HG03460 (cell line): ENCODE data around the gene STXBP1.

Experiments used
- ATAC-seq: cut with Tn5 transposase; IDR thresholded peaks from one replicate; pipeline ENCODE4 v1.9.1; 2021; ENCODE audit not compliant: unreplicated experiment

The STXBP1 gene

GRCh38 chr9:127689329-127690000, 77.4 kb downstream of the STXBP1 start:
- no peak for ATAC-seq

GRCh38 chr9:127690735-127691134, 78.7 kb downstream of the STXBP1 start:
- ATAC-seq: no peak

- no peak for ATAC-seq
These were observed 80.0 kb downstream of the STXBP1 start for GRCh38 chr9:127692071-127692470.

- ATAC-seq: no peak
These were observed 81.1 kb downstream of the STXBP1 start for GRCh38 chr9:127693143-127693542.

GRCh38 chr9:127693697-127694096, 81.6 kb downstream of the STXBP1 start:
- no peak for ATAC-seq

- no peak for ATAC-seq
These were observed 83.0 kb downstream of the STXBP1 start for GRCh38 chr9:127694890-127695720.

GRCh38 chr9:127697575-127697974, 85.5 kb downstream of the STXBP1 start:
- no peak for ATAC-seq

- no peak for ATAC-seq
These were observed 86.3 kb downstream of the STXBP1 start for GRCh38 chr9:127698386-127698785.

GRCh38 chr9:127698985-127699670, 87.1 kb downstream of the STXBP1 start:
- peak; percentile 97 for ATAC-seq

GRCh38 chr9:127700140-127700539, 88.1 kb downstream of the STXBP1 start:
- no peak for ATAC-seq

GRCh38 chr9:127700594-127701255, 88.6 kb downstream of the STXBP1 start:
- no peak for ATAC-seq

- ATAC-seq: no peak
These were observed 91.3 kb downstream of the STXBP1 start for GRCh38 chr9:127703289-127703946.

GRCh38 chr9:127705577-127706379, 93.7 kb downstream of the STXBP1 start:
- no peak for ATAC-seq

GRCh38 chr9:127706836-127707241, 94.8 kb downstream of the STXBP1 start, which contains the start of gene CFAP157:
TSS of gene CFAP157 (plus strand) at chr9:127706988. CDS start at chr9:127707032, 44 bp downstream.
- no peak for ATAC-seq

GRCh38 chr9:127707766-127708165, 95.7 kb downstream of the STXBP1 start:
- ATAC-seq: no peak

- ATAC-seq: no peak
These were observed 97.0 kb downstream of the STXBP1 start for GRCh38 chr9:127708952-127709587.

- no peak for ATAC-seq
These were observed 98.2 kb downstream of the STXBP1 start for GRCh38 chr9:127710204-127710783.

- no peak for ATAC-seq
These were observed 99.2 kb downstream of the STXBP1 start for GRCh38 chr9:127711226-127711701.

GRCh38 chr9:127711831-127712274, 99.8 kb downstream of the STXBP1 start:
- ATAC-seq: no peak
